Measurements from ENCODE around the gene CADM2. TPM values are rescaled to one million over a fixed set of nuclear protein-coding genes. Genes with fewer than 3 reads are reported as not detected.

The CADM2 gene
- total RNA-seq, 1 experiment from 2014 or later = not detected

DNA sequence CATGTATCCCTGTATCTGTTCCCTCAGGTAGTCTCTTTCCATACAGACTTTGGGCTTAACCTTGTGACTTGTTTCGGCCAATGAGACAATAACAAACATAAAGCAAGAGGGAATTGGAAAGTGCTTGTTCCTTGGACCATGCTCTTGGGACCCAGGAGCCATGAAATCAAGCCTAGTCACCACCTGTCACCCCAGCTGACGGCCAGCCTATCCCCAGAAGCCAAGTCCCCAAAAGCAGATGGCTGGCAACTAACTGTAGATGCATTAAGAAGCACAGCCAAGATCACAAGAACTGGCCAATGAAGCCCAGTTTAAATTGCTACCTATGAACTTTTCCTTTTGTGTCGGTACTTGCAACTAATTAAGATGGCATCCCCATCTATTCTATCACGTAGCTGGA is 822.0 kb downstream of the CADM2 start:
- no peaks in the 10 kb centered on the region for H3K9me3 ChIP-seq
- H3K4me3 ChIP-seq = no peak overlapping the region
- no peaks in the 10 kb centered on the region for H3K36me3 ChIP-seq
- no peaks in the 10 kb centered on the region for H3K27me3 ChIP-seq
- DNase-seq = no peak

DNA sequence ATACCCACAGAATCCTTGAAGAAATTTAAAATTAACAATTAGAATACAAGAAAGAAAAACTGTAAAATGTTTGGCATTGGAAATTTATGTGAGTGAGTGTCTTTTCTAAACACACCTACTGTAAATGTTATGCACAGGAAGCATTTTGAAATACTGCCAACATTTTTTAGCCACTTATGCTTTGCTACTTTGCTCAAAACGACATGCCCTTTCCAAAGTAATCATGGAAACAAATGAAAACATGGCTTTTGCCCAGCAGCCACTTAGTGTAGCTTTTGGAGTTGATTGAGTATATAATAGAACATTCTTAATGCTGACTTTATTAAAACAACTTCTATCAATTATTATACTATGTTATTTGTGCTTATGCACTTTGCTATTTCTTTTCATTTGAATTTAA is 823.0 kb downstream of the CADM2 start:
- Histone ChIP-seq H3K9me3 (no peaks in the 10 kb centered on the region), H3K36me3 (no peaks in the 10 kb centered on the region), H3K27me3 (no peaks in the 10 kb centered on the region), H3K4me3 (no peak overlapping the region)
- DNase-seq = no peak

DNA sequence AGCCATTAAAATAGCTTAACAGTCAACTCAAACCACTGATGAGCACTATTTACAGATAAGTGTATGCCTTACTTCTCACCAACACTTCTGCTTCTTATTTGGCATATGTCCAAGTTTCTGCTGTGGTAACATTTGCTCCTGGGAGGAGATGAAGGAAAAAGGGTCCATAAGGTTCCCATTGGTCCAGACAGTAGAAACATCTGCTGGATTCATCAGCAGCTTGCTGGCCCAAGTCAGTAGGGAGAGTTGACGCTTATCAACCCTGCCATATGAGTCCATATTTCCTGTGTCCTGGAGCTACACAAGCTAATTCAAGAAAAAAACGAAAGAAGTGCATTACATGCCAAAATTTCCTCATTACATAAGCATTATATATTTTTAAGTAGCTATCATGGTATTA is 824.5 kb downstream of the CADM2 start:
- no peaks in the 10 kb centered on the region for H3K27me3 ChIP-seq
- H3K36me3 ChIP-seq = no peaks in the 10 kb centered on the region
- no peaks in the 10 kb centered on the region for H3K9me3 ChIP-seq
- H3K4me3 ChIP-seq = no peak overlapping the region
- DNase-seq = no peak

DNA sequence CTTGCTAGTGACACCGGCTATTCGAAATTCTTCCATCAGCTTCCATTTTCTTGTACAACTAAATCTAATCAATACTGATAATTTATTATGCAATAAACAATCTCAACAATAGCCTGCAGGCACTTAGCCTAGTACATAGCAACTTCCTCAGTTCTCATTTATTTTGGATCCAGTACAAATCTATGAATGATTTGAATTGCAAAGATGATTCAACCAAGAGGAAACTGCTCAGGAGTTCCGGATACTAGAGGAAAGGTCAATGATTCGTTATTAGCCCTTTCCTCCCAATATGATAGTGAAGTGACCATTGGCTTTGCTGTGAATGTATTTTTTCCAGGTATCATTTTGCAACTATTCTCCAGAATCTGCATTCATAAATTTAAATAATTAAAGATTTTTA is 827.0 kb downstream of the CADM2 start:
- Histone ChIP-seq H3K4me3 (no peak overlapping the region), H3K9me3 (no peaks in the 10 kb centered on the region), H3K27me3 (no peaks in the 10 kb centered on the region), H3K36me3 (no peaks in the 10 kb centered on the region)
- DNase-seq = no peak

DNA sequence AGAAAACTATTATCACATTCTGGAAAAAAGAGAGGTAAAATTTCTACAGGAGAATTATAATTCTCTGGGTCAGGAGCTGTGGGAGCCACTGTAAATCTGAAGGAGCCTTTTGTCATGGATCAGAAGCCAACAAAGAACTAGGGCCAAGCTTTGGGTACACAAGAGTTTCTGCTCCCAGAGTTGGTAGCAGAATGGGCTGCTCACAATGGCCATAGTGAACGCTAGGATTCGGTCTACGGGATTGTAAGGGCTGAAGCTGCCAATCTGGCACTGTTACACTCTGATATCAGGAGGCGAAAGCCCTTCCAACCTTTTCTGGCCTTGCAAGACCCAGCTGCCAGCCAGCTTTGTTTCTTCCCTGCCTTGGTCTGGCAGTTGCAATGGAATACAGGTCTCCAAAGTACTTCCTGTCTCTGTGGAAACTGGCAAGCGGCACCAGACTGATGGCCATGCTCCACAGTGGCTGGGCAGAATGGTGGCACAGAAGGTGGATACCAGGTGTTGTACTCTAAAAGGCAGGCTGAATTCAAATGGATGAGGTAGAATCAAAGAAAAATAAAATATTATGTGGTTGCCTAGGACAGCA is 831.7 kb downstream of the CADM2 start:
- Histone ChIP-seq H3K4me3 (no peak overlapping the region), H3K36me3 (no peaks in the 10 kb centered on the region), H3K9me3 (no peaks in the 10 kb centered on the region), H3K27me3 (no peaks in the 10 kb centered on the region)
- no peak for DNase-seq

DNA sequence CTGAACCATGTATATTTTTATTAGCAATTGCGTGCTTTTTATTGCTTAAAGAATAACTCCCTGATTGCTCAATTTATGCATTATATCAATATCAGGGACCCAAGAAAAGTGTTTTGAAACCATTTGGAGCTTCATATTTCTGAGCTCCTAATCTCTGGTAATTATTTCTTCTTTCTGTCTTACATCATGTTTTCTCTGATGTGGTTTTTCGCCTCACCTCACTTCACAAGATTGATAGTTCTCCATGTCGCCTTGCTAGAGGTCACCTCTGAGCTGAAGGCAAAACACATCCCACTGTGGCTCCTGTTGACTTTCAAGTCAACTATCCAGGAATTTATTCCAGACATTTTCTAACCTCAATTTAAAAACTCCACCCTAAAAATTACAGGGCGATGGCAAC is 837.4 kb downstream of the CADM2 start:
- DNase-seq = no peak

DNA sequence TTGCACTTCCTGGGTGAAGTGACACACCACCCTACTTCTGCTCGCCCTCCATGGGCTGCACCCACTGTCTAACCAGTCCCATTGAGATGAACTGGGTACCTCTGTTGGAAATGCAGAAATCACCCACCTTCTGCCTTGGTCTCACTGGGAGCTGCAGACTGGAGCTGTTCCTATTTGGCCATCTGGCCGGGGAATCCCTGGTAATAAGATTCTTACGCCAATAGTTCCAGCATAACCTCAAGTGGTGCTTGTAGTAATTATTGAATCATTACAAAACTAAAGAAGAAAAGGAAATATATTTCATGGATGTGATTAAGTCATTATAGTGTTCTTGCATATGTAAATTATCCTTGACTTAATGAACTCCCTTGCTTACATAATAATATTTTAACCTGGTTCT is 841.9 kb downstream of the CADM2 start:
- no peak for DNase-seq
- H3K27me3 ChIP-seq = no peaks in the 10 kb centered on the region
- H3K9me3 ChIP-seq = no peaks in the 10 kb centered on the region
- no peak overlapping the region for H3K4me3 ChIP-seq
- no peaks in the 10 kb centered on the region for H3K36me3 ChIP-seq

More for the DNA sequence above, 837.4 kb downstream of the CADM2 start:
- H3K36me3 ChIP-seq = no peaks in the 10 kb centered on the region
- H3K27me3 ChIP-seq = no peaks in the 10 kb centered on the region
- no peak overlapping the region for H3K4me3 ChIP-seq
- H3K9me3 ChIP-seq = no peaks in the 10 kb centered on the region

DNA sequence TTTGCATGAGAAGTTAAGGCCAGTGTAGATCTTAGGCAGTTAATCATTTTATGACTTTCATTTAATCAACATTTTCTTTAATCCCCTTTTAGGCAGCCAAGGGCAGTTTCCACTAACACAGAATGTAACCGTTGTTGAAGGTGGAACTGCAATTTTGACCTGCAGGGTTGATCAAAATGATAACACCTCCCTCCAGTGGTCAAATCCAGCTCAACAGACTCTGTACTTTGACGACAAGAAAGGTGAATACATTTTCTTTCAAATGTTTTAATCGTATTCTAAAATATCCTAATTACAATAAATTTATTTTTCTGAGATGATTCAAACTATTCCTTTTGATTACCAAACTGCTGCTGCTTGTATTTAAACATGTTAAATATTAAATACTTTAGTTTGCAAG is 843.2 kb downstream of the CADM2 start:
- H3K27me3 ChIP-seq = no peaks in the 10 kb centered on the region
- no peak overlapping the region for H3K4me3 ChIP-seq
- no peak for DNase-seq
- no peaks in the 10 kb centered on the region for H3K9me3 ChIP-seq
- no peaks in the 10 kb centered on the region for H3K36me3 ChIP-seq

DNA sequence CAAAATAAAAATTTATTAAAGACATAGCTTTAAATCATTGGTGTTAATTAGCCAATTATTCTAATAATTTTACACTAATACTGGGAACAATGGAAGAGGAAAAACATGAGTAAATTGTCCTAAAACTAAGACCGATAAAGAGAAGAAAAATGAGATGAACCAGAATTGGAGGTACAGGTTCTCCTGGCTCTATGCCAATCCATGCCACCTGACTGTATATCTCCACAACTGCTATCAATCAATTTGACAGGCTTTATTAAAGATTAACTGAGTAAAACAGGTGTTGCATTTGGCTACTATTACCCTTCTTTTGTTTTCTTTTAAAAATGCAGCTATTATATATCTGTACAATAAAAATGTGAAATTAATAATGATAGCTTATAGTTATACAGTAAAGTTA is 850.0 kb downstream of the CADM2 start:
- Histone ChIP-seq H3K4me3 (no peak overlapping the region), H3K36me3 (no peaks in the 10 kb centered on the region), H3K27me3 (no peaks in the 10 kb centered on the region), H3K9me3 (no peaks in the 10 kb centered on the region)
- DNase-seq = no peak

DNA sequence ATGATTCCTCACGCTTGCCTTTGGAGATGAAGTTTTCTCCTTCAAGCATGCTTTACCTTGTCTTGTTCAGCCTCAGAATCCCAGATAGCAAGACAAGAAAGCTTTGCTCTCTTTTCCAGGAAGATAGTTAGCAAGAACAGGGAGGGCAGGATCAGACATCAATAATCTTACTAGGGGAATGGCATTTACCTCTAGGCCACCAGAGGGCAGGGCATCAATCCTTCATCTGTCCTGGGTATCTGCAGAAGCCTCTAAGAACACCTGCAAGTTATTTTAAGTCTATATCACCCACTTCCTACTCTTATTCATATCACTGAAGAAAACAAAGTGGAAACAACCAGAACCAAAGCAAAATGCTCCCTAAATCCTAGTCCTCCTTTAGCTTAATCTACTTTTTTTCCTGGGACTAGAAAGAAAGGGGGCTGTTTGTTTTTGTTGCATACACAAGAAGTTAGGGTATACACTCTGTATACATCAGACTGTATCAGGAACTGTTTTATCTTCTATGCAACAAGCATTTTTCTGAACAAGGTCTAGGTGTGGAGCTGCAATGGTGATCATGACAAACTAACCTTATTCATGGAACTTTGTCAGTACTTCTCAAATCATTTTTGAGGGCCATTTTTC is 862.5 kb downstream of the CADM2 start:
- H3K4me3 ChIP-seq = no peak overlapping the region
- no peaks in the 10 kb centered on the region for H3K9me3 ChIP-seq
- no peaks in the 10 kb centered on the region for H3K36me3 ChIP-seq
- H3K27me3 ChIP-seq = no peaks in the 10 kb centered on the region
- peak; percentile 3 for DNase-seq

DNA sequence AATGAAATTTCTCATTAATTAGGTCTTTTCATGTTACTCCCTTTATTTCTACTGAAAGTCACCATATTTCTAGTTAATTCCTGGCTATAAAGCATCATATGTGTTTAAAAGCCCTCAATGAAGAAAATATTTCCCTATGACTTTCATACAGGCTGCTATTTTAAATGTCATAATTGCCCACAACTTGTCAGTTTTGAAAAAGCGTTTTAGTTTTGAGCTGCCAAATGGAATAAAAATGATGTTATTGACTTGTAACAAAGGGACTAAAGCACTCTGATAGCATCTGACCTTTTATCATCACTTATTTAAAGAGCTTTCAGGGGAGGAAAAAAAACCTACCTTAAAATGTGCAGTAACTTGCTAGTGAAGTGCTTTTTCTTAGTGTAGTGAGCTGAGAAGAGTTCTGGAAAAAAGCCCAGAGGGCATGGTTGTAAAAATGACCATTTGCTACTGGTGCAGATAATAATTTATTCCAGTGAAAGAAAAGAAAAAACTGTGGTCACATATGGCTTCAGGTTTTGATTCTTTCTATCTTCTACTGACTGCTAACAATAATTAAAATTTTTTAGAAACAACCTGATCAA is 877.2 kb downstream of the CADM2 start:
- no peaks in the 10 kb centered on the region for H3K36me3 ChIP-seq
- H3K4me3 ChIP-seq = no peak overlapping the region
- DNase-seq = no peak
- H3K27me3 ChIP-seq = no peaks in the 10 kb centered on the region
- H3K9me3 ChIP-seq = no peaks in the 10 kb centered on the region

DNA sequence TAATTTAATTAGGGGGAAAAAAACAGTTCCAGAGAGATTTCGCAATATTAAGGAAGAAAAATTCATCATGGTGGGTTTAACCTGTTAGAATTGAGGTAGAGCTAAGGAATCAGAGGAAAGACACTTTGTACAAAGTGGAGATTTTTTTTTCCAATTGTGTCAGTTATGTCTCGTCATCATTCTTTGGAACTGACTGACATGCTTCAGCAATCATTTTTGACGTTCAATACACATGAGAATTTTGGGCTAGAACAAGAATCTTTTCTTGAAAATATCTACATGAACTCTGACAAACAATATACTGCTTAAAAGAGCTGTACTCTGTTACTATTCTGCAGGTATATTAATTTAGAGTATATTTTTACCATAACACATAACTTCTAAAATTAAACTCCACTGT is 878.6 kb downstream of the CADM2 start:
- no peak for DNase-seq
- Histone ChIP-seq H3K36me3 (no peaks in the 10 kb centered on the region), H3K4me3 (no peak overlapping the region), H3K27me3 (no peaks in the 10 kb centered on the region), H3K9me3 (no peaks in the 10 kb centered on the region)

DNA sequence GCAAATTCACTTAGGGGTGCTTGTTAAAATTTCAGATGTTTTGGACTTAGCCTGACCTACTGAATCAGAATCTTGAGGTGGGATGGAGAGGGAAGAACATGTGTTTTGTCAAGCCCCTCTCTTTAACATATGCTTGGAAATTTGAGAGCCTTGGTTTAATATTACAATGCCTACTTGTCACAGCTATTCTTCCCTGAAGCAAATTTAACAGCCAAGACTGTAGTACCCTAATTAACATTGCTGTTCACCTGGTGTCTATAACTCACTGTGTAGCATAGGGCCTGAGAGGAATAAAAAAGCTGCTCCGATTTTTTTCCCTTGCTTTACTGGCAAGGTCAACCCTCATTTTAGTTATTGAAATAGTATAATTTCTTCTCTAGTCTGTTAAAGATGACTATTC is 880.1 kb downstream of the CADM2 start:
- no peak overlapping the region for H3K4me3 ChIP-seq
- no peaks in the 10 kb centered on the region for H3K9me3 ChIP-seq
- H3K27me3 ChIP-seq = no peaks in the 10 kb centered on the region
- no peaks in the 10 kb centered on the region for H3K36me3 ChIP-seq
- DNase-seq = no peak

DNA sequence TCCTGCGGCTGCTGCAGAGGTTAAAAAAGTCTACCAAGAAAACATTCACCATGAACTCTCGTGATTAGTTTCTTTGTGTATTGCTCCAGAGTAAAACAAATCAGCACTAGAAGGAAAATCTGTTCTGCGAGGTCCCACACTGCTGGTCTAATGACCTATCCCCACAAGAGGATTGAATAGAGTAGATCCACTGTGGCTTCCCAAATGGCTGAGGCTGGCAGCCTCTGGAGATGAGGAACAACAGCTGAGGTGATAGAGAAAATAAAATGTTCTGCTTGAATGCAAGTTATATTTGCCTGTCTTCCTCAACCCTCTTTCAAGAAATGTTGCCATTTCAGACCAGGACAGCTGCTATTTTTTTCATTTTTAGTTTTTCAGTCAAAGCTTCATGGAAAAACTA is 883.3 kb downstream of the CADM2 start:
- no peak for DNase-seq
- Histone ChIP-seq H3K4me3 (no peak overlapping the region), H3K27me3 (no peaks in the 10 kb centered on the region)

DNA sequence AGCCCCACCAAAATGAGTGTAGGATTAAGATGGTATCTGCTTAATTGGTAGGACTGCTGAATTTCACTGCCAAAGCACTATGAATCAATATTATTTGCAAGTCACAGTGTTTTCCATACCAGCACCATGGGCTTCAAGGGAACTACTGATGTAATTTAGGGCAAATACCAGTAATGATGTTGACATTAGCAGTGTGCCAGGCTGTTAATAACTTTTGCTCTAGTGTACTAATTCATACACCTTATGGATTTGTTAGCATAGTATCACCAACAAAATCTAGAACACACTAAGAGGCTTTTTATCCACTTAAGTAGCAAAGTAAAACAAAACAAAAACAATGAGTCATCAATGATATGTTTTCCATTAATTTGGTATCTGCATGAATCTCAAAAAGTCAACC is 888.2 kb downstream of the CADM2 start:
- Histone ChIP-seq H3K9me3 (no peaks in the 10 kb centered on the region), H3K36me3 (no peaks in the 10 kb centered on the region), H3K27me3 (no peaks in the 10 kb centered on the region), H3K4me3 (no peak overlapping the region)
- DNase-seq = no peak

More for the DNA sequence above, 883.3 kb downstream of the CADM2 start:
- no peaks in the 10 kb centered on the region for H3K9me3 ChIP-seq
- H3K36me3 ChIP-seq = no peaks in the 10 kb centered on the region

DNA sequence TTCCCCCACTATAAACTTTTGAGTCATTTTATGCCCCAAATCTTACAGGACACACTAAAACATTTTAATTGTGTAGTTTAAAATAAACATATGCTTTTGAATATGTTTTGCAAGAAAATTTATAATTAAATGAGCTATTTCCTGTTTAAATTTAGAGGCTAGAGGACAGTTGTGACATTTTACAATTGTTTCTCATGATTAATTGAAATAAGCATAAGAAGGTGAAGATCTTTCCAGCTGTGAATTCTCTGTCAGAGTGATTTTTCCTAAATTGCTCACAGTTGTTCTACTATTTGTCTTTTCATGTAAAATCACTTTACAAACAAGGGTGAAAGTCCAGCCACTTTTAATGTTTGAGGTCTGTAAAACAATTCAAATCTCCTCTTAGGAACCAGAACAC is 892.3 kb downstream of the CADM2 start:
- DNase-seq = no peak
- no peak overlapping the region for H3K4me3 ChIP-seq
- no peaks in the 10 kb centered on the region for H3K27me3 ChIP-seq
- no peaks in the 10 kb centered on the region for H3K9me3 ChIP-seq
- no peaks in the 10 kb centered on the region for H3K36me3 ChIP-seq

DNA sequence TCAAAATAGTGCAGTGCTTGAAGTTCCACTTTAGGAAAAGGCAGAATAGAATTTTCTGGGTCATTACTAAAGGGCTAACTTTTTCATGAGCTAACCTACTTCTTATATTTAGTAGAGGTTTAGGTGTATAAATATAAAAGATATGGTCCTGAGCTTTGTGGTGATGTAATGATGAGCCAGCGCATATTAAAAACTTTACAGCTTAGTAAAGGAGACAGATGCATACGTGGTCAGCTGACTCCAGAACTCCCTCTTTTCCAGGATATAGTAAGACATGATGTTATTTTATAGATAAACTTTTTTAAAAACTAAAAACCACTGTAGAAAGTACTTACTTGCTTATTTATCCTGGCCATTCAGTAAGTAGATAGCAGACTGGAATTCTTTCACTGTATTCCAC is 895.0 kb downstream of the CADM2 start:
- Histone ChIP-seq H3K27me3 (no peaks in the 10 kb centered on the region), H3K36me3 (no peaks in the 10 kb centered on the region), H3K4me3 (no peak overlapping the region), H3K9me3 (no peaks in the 10 kb centered on the region)
- DNase-seq = no peak

DNA sequence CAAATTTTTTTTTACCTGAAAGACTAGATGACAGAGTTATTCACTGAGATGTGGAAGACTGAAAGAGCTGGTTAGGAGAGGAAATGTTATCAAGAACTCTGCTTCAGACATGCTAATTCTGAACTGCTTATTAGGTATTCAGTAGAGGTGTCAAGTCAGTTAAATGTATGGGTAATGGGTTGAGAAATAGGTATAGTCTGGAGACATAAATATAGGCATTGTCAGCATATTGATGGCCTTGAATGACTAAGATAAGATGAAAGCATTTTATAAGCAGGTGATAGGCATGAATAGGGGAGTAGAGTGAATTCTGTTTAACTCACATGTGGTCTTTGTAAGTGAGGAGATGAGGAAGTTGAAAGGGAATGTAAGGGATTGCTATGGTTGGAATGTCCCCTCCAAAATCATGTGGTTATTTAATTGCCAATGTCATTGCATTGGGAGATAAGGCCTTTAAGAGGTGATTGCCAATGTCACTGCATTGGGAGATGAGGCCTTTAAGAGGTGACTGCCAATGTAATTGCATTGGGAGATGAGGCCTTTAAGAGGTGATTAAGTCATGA is 904.2 kb downstream of the CADM2 start:
- no peaks in the 10 kb centered on the region for H3K9me3 ChIP-seq
- no peaks in the 10 kb centered on the region for H3K36me3 ChIP-seq
- no peak for DNase-seq
- H3K27me3 ChIP-seq = no peaks in the 10 kb centered on the region
- no peak overlapping the region for H3K4me3 ChIP-seq
